NCI-H1048 (cell line): ENCODE data around the gene PCID2.

Source experiments
- DNase-seq: peaks from one replicate; lab custom pipeline; 2025; lab: John Stamatoyannopoulos, UW

Gene PCID2

DNA sequence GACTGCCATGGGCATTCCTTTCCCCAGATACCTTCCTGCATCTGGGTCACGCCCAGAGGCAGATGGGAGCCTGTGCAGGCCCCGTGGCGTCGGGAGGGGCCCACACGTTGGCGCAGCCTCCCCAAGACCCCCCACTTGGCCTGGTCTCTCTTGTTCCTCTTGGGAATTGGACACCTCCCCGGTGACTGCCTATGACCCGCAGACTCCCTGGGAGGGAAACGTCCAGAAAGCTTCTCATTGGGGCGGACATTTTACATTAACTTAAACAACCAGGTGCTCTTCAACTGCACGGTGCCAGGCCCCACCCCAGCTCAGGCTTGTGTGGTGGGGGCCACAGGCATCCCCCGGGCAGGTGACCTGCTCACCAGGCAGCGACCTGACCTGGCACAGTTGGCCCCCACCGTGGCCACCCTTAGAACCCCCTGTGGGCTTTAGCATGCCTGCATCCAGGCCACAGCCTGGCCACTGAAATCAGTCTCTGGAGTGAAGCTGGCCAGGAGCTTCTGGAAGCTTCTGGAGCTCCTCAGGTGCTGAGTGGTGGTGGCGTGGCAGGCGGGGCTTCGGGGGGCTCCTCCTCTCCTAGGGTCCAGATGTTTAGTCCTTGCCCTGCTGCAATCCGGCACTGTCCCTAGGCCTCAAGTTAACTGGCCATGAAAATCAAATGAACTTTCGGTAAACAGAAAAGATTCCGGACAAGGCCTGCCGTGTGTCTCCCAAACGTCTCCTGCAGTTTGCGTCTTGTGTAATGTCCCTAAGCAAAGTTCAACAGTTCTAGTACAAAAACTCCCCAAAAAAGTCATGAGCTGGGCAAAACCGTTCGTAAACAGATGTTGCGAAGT lies 58.5 kb downstream of the PCID2 start:
- no peak for DNase-seq

GRCh38 chr13:113148940-113149503 lies 59.4 kb downstream of the PCID2 start:
- DNase-seq = no peak

DNA sequence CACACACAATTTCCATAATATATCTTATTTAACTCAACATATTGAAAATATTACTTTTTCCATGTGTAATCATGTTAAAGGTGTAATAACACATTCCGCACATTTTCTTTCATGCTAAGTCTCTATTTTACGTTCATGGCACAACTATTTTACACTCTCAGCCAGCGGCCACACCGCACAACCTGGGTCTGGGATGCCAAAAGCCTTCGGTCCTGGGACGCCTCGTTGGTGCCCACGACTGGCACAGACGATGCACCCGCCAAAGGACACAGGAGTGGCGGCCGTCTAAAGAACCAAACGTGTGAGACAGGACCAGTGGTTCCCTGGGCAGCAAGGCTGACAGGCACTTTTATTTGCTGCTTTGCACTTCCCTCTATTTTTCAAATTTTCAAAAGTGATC lies 60.1 kb downstream of the PCID2 start:
- DNase-seq = no peak

DNA sequence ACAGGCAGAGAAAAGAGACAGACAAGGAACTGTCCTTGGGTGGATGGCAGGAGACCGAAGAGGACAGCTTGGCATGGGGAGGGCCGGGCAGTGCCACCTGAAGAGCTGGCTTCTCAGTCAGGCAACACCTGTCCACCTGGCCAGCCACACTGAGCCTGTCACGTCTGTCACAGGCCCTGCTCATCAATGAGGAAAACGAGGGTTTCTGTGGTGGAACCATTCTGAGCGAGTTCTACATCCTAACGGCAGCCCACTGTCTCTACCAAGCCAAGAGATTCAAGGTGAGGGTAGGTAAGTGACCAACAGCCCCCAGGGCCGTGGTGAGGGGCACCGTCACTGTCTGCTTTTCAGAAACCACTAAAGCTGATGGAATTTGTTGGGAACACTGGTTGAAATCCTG lies 61.3 kb downstream of the PCID2 start:
- DNase-seq = no peak

GRCh38 chr13:113146750-113147149 lies 61.7 kb downstream of the PCID2 start:
- no peak for DNase-seq

DNA sequence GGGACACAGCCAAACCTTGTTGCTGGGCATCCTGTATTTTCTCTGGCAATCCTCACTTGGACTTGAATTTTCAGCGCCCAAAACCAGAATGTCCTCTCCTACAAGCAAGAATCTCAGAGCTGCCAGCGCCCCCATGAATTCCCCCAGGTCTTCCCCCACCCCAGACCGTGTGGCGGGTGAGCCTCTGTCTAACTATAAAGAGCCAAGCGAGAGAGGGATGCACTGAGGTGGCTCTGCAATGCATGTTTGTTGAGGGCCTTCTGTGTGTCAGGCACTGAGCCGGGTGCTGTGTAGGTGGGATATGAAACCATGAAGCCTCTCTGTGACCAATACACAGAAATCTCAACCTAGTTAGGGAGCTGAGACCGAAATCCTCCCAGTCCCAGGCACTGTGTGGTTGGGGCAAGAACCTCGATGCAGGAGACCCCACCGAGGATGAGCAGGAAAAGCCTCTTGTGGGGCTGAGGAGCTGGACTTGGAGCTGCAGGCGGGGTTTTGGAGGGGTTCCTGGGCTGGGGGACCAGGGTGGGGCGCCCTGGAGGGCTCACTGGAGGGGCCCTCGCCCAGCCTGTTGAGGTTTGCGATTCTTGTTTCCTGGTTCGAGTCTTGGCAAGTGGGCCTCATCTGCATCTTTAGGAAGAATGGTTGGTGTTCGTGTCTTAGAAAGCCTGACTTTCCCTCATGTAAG lies 62.4 kb downstream of the PCID2 start:
- no peak for DNase-seq

GRCh38 chr13:113145496-113145895 lies 63.0 kb downstream of the PCID2 start:
- DNase-seq = no peak

DNA sequence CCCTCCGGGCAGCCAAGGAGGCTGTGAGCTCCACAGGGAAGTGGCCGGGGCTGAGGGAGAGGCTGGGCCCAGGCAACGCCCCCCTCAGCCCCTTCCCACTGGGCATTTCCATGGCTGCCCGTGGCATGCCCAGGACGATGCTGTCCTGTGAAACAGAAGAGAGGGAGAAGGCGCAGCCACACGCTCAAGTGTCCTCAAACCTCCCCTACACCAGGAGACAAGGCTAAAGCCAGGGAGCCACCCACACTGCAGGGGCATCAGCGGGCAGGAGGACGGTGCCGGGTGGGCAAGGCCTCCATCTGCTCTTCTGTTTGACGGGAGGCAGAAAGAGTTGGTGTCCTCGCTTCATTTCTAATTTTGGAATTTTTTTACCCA lies 64.2 kb downstream of the PCID2 start:
- DNase-seq = no peak

- DNase-seq = no peak
These were observed 64.8 kb downstream of the PCID2 start for GRCh38 chr13:113143466-113144254.

DNA sequence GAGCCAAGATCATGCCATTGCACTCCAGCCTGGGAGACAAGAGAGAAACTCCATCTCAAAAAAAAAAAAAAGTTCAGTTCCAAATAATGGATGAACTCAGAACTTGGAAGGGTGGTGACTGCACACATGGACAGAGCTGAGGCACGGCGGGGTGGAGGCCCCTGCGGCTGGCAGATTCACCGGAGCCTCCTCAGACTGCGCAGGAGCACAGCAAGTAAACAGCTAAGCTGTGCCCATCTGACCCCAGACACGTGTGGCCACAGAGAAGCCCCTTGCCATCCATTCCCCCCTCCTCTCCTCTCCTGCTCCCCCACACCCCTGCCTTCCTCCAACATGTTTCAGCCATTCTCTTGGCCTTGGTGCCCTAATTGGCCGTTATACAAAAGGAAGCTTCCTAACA lies 65.6 kb downstream of the PCID2 start:
- no peak for DNase-seq

DNA sequence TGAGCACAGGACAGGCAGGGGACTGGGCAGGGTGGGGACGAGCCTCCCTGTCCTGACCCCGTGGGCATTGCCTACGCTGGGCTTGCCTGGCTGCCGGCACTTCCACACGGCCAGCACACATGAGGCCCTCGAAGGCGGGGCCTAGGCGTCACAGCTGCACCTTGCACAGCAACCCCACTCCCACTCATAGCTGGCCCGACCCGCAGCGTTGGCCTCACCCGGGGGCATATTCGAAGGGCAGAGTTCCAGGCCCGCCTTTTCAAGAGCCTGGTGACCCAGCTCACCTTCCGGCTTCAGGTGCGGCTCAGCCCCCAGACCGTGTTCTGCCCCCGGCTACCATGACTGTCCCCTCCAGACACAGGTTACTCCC lies 66.9 kb downstream of the PCID2 start:
- DNase-seq = no peak

DNA sequence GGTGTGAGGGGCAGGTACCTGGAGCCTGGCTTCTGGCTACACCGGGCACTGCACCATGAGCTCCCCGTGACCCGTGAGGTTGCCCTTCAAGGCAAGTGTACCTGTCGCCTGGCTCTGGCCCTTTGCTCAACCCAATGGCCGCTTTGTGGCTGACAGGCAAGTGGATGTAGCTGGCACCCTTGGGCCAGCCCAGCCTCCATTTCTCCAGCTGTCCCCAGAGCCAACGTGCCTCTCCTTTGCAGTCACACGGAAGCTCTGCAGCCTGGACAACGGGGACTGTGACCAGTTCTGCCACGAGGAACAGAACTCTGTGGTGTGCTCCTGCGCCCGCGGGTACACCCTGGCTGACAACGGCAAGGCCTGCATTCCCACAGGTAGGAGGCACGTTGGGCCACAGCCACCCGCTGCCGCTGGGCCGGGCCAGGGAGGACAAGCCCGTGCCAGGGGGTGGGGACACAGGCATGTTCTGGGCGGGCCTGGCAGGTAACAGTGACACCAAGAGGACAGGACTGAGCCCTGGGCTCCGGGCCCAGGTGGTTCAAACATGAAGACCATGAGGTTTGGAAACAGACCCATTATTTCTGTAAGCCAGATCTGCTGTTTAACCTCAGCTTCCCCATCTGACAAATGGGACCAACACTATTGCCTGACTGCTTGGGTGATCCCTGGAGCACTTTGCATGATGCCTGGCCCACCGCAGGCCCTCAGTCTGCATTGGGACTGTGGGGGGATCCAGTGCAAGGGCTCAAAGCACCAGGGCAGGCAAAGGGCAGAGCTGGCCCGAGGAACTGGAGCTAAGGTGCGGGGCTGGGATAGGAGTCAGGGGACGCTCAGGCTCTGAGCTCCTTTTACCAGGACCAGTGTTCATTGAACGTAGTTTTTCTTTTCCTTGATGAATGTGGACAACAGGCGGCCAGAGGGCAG lies 67.5 kb downstream of the PCID2 start:
- no peak for DNase-seq

GRCh38 chr13:113139577-113139976 lies 68.9 kb downstream of the PCID2 start:
- DNase-seq = no peak

- DNase-seq = no peak
These were observed 69.5 kb downstream of the PCID2 start for GRCh38 chr13:113138792-113139551.

GRCh38 chr13:113137691-113138298 lies 70.7 kb downstream of the PCID2 start:
- no peak for DNase-seq

GRCh38 chr13:113135281-113135760 lies 73.1 kb downstream of the PCID2 start:
- DNase-seq = no peak

- no peak for DNase-seq
These were observed 78.3 kb downstream of the PCID2 start for GRCh38 chr13:113129921-113130750.

- DNase-seq = no peak
These were observed 79.0 kb downstream of the PCID2 start for GRCh38 chr13:113129480-113129879.
